ENCODE results near the gene PHLDB3. TPM values are rescaled to one million over a fixed set of nuclear protein-coding genes. Genes with fewer than 3 reads are reported as not detected.

The PHLDB3 gene
- total and polyA plus RNA-seq, 2 of the 13 experiments (the other 11 are each of a cell fraction or from before 2014, with no cell fraction given) = 11.3 to 14.5 TPM

- Histone ChIP-seq H3K27ac (ENCODE audit: extremely low read length, insufficient read depth, low read length) (no peak overlapping the region), H4K20me1 (ENCODE audit: insufficient read depth, low read length) (no peaks in the 10 kb centered on the region), H3K4me3 (replicated peaks in 1 of 3; ENCODE audit: insufficient read depth in 1 of 3, low read depth in 2 of 3, low read length in 3 of 3) (no peak overlapping the region), H3K36me3 (replicated peaks in 1 of 2; ENCODE audit: control insufficient read depth in 1 of 2, insufficient read depth in 2 of 2, low read length in 2 of 2) (no peaks in the 10 kb centered on the region), H3K9ac (ENCODE audit: insufficient read depth, low read depth, low read length) (no peak overlapping the region), H3K4me1 (ENCODE audit: insufficient read depth, low read length) (no peaks in the 10 kb centered on the region), H3K79me2 (ENCODE audit: insufficient read depth, low read length) (no peaks in the 10 kb centered on the region), H3K9me3 (ENCODE audit: low read length) (no peaks in the 10 kb centered on the region), H3K27me3 (ENCODE audit: control insufficient read depth in 1 of 2, insufficient read depth in 2 of 2, low read length in 2 of 2) (0 out of 5 replicates have a peak, but pooled peaks cover 0 to 4% of the 10 kb centered on the region in 2 experiments), H2AFZ (ENCODE audit: low read length) (no peak overlapping the region), H3K4me2 (ENCODE audit: low read depth, low read length) (no peak overlapping the region)
- intact Hi-C loops (cut with micrococcal nuclease; ENCODE audit: unreplicated experiment) (loop anchor here (1.0 kb wide), 1 partner anchor 86 kb away; no protein-coding TSS in a partner anchor), in situ Hi-C loops (cut with HindIII; ENCODE audit: extremely low pct_ligation_motif_present, low pct_unique_long_range_greater_than_20kb) (no loop called here)
- BruUV-seq (replicated peaks) = no TSS peak
- ChIA-PET POLR2A (no interaction called here), CTCF (ENCODE audit: low intra/inter-chr PET ratio, low total read pairs) (interaction anchor here (1.5 to 2.1 kb wide), 2 partner anchors 13 to 86 kb away, joined by 7 to 18 read pairs; no protein-coding TSS in a partner anchor)
- 62% methylated on average over 6 of the region's 6 CpGs for WGBS (ENCODE audit: low lambda C conversion rate)
- TF ChIP-seq ZFP36L2 (CRISPR knock-in tag; IDR thresholded peaks at IDR 0.05) (no peak), ZNF768 (CRISPR knock-in tag; IDR thresholded peaks at IDR 0.05) (peak; percentile 70; the same call in 1 of the 2 replicates)
- no peak for FAIRE-seq
- no peak for ATAC-seq
- no peak for DNase-seq (ENCODE audit: low spot score)
These were observed 70.9 kb downstream of the PHLDB3 start for GRCh38 chr19:43433689-43434088.

- 71% methylated on average over 2 of the region's 2 CpGs for WGBS (ENCODE audit: low lambda C conversion rate)
- H3K4me2 ChIP-seq (ENCODE audit: low read depth, low read length) = no peak overlapping the region
- TF ChIP-seq ZNF710 (CRISPR knock-in tag; IDR thresholded peaks at IDR 0.05; ENCODE audit: borderline replicate concordance) = no peak
- no peak for TF ChIP-seq ZNF777 (CRISPR knock-in tag; IDR thresholded peaks at IDR 0.05)
- no peak for TF ChIP-seq YY1 (IDR thresholded peaks at IDR 0.05; ENCODE audit: insufficient read depth, insufficient replicate concordance, low read depth, low read length)
- no peak for TF ChIP-seq NFYB (CRISPR knock-in tag; IDR thresholded peaks at IDR 0.05)
- no peak for TF ChIP-seq ZNF883 (CRISPR knock-in tag; IDR thresholded peaks at IDR 0.05; ENCODE audit: not compliant biosample characterization)
- no peak for TF ChIP-seq ZNF597 (CRISPR knock-in tag; IDR thresholded peaks at IDR 0.05)
- TF ChIP-seq TERF1 (CRISPR knock-in tag; IDR thresholded peaks at IDR 0.05) = no peak
- no peak for TF ChIP-seq KLF11 (CRISPR knock-in tag; IDR thresholded peaks at IDR 0.05)
- TF ChIP-seq ZNF282 (IDR thresholded peaks at IDR 0.05; ENCODE audit: partially characterized antibody) = no peak
- no peak for TF ChIP-seq HOXA9 (CRISPR knock-in tag; IDR thresholded peaks at IDR 0.05; ENCODE audit: borderline replicate concordance)
- TF ChIP-seq XBP1 (CRISPR knock-in tag; IDR thresholded peaks at IDR 0.05) = no peak
These were observed 71.2 kb downstream of the PHLDB3 start for GRCh38 chr19:43433358-43433673.

More at GRCh38 chr19:43433358-43433673, 71.2 kb downstream of the PHLDB3 start:
- 0 out of 5 replicates have a peak, but pooled peaks cover 0 to under 1% of the 10 kb centered on the region in 2 experiments for H3K27me3 ChIP-seq (ENCODE audit: control insufficient read depth in 1 of 2, insufficient read depth in 2 of 2, low read length in 2 of 2)
- POLR2A ChIA-PET = no interaction called here
- H3K79me2 ChIP-seq (ENCODE audit: insufficient read depth, low read length) = no peaks in the 10 kb centered on the region
- no peak for DNase-seq (ENCODE audit: low spot score)
- BruUV-seq (replicated peaks) = no TSS peak
- H3K9ac ChIP-seq (ENCODE audit: insufficient read depth, low read depth, low read length) = no peak overlapping the region
- H2AFZ ChIP-seq (ENCODE audit: low read length) = no peak overlapping the region
- H3K4me3 ChIP-seq (replicated peaks in 1 of 3; ENCODE audit: insufficient read depth in 1 of 3, low read depth in 2 of 3, low read length in 3 of 3) = no peak overlapping the region
- H3K9me3 ChIP-seq (ENCODE audit: low read length) = no peaks in the 10 kb centered on the region
- H3K4me1 ChIP-seq (ENCODE audit: insufficient read depth, low read length) = no peaks in the 10 kb centered on the region
- CTCF ChIA-PET (ENCODE audit: low intra/inter-chr PET ratio, low total read pairs) = interaction anchor here (1.5 to 2.1 kb wide), 2 partner anchors 14 to 86 kb away, joined by 7 to 18 read pairs; no protein-coding TSS in a partner anchor
- no peak overlapping the region for H3K27ac ChIP-seq (ENCODE audit: extremely low read length, insufficient read depth, low read length)
- no peak for FAIRE-seq
- H3K36me3 ChIP-seq (replicated peaks in 1 of 2; ENCODE audit: control insufficient read depth in 1 of 2, insufficient read depth in 2 of 2, low read length in 2 of 2) = no peaks in the 10 kb centered on the region
- ATAC-seq = no peak
- in situ Hi-C loops (cut with HindIII; ENCODE audit: extremely low pct_ligation_motif_present, low pct_unique_long_range_greater_than_20kb) = no loop called here
- intact Hi-C loops (cut with micrococcal nuclease; ENCODE audit: unreplicated experiment) = loop anchor here (1.0 kb wide), 1 partner anchor 86 kb away; no protein-coding TSS in a partner anchor
- no peaks in the 10 kb centered on the region for H4K20me1 ChIP-seq (ENCODE audit: insufficient read depth, low read length)
